ENCODE results near the gene TMEM271. TPM values are rescaled to one million over a fixed set of nuclear protein-coding genes. Genes with fewer than 3 reads are reported as not detected.

TMEM271 gene
- total RNA-seq, 1 experiment from 2014 or later = not detected

DNA sequence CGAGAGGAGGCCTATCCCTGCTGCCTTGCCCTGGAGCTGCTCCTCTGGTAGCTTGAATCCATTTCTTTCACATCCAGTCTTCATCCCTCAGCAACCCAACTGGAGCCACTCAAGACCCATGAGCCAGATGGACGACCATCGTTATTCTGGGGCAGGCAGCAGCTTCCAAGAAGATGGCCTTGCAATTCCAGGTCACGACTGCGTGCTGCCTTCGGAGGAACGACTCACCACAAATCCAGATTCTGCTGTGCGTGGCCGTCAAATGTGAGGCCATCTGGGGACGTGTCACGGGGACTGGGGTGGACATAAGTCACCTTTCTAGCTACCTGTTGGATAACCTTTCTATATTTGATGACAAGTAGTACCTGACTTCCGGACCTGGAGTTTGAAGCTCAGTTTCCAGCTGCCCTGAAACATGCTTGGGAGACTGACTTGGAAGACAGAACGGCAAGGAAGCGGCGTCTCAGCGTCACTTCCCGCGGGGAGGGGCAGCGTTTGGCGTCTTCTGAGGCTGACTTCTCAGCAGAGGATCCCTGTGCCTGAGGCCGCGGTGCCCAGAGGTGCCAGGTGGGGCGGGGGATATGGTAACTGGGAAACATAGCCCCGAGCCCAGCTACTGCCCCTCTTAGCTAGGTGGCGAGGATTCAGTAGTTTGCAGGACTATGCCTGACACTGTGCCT is 11.7 kb upstream of the TMEM271 start:
- no peaks in the 10 kb centered on the region; the same call in 1 of the 2 replicates for H3K27me3 ChIP-seq (replicated peaks; ENCODE audit: control insufficient read depth, insufficient read depth, low read length)
- no peaks in the 10 kb centered on the region for H3K4me1 ChIP-seq
- Mint-ChIP-seq H3K9me3 (ENCODE audit: unreplicated experiment) (no peaks in the 10 kb centered on the region), H3K4me1 (ENCODE audit: low read depth, unreplicated experiment) (no peaks in the 10 kb centered on the region), H3K36me3 (ENCODE audit: insufficient read depth, unreplicated experiment) (no peaks in the 10 kb centered on the region), H3K27ac (ENCODE audit: unreplicated experiment) (no peak overlapping the region), H3K27me3 (ENCODE audit: insufficient read depth, unreplicated experiment) (no peaks in the 10 kb centered on the region), H3K4me3 (ENCODE audit: unreplicated experiment) (no peak overlapping the region)
- no peak overlapping the region for H3K4me3 ChIP-seq (ENCODE audit: low read depth, low read length)
- DNase-seq = no peak
- ChIA-PET POLR2A (no interaction called here), CTCF (no interaction called here)
- H3K36me3 ChIP-seq (ENCODE audit: control insufficient read depth, insufficient read depth, low read length) = no peaks in the 10 kb centered on the region
- no TSS peak for BruUV-seq (replicated peaks)
- peaks cover 5% of the 10 kb centered on the region; the same call in 1 of the 2 replicates for H3K9me3 ChIP-seq
- TF ChIP-seq CTCF (IDR thresholded peaks at IDR 0.05; ENCODE audit: insufficient read depth in 1 of 2, low read depth in 1 of 2, low read length in 1 of 2, severe bottlenecking in 1 of 2, unreplicated experiment in 1 of 2) = no peak
- intact Hi-C loops (cut with micrococcal nuclease; ENCODE audit: unreplicated experiment) = no loop called here

- intact Hi-C loops (cut with micrococcal nuclease; ENCODE audit: unreplicated experiment) = no loop called here
- Mint-ChIP-seq H3K4me1 (ENCODE audit: low read depth, unreplicated experiment) (no peaks in the 10 kb centered on the region), H3K4me3 (ENCODE audit: unreplicated experiment) (no peak overlapping the region), H3K9me3 (ENCODE audit: unreplicated experiment) (no peaks in the 10 kb centered on the region), H3K27me3 (ENCODE audit: insufficient read depth, unreplicated experiment) (no peaks in the 10 kb centered on the region), H3K27ac (ENCODE audit: unreplicated experiment) (no peak overlapping the region), H3K36me3 (ENCODE audit: insufficient read depth, unreplicated experiment) (no peaks in the 10 kb centered on the region)
- CTCF ChIA-PET = no interaction called here
- BruUV-seq (replicated peaks) = no TSS peak
- DNase-seq = no peak
- POLR2A ChIA-PET = no interaction called here
- H3K36me3 ChIP-seq (ENCODE audit: control insufficient read depth, insufficient read depth, low read length) = no peaks in the 10 kb centered on the region
- no peaks in the 10 kb centered on the region for H3K4me1 ChIP-seq
- no peak for TF ChIP-seq CTCF (IDR thresholded peaks at IDR 0.05; ENCODE audit: insufficient read depth in 1 of 2, low read depth in 1 of 2, low read length in 1 of 2, severe bottlenecking in 1 of 2, unreplicated experiment in 1 of 2)
- H3K4me3 ChIP-seq (ENCODE audit: low read depth, low read length) = no peak overlapping the region
- H3K9me3 ChIP-seq = peaks cover 5% of the 10 kb centered on the region; the same call in 1 of the 2 replicates
- no peaks in the 10 kb centered on the region; the same call in 1 of the 2 replicates for H3K27me3 ChIP-seq (replicated peaks; ENCODE audit: control insufficient read depth, insufficient read depth, low read length)
Observed at GRCh38 chr4:583820-584219, 7.7 kb upstream of the TMEM271 start.

GRCh38 chr4:581753-582361 is 5.8 kb upstream of the TMEM271 start:
- H3K9me3 Mint-ChIP-seq (ENCODE audit: unreplicated experiment) = no peaks in the 10 kb centered on the region
- Histone ChIP-seq H3K27me3 (replicated peaks; ENCODE audit: control insufficient read depth, insufficient read depth, low read length) (no peaks in the 10 kb centered on the region; the same call in 1 of the 2 replicates), H3K4me3 (ENCODE audit: low read depth, low read length) (no peak overlapping the region), H3K9me3 (peaks cover 5% of the 10 kb centered on the region; the same call in 1 of the 2 replicates), H3K4me1 (no peaks in the 10 kb centered on the region), H3K36me3 (ENCODE audit: control insufficient read depth, insufficient read depth, low read length) (no peaks in the 10 kb centered on the region)
- H3K4me3 Mint-ChIP-seq (ENCODE audit: unreplicated experiment) = no peak overlapping the region
- no peak for TF ChIP-seq CTCF (IDR thresholded peaks at IDR 0.05; ENCODE audit: insufficient read depth in 1 of 2, low read depth in 1 of 2, low read length in 1 of 2, severe bottlenecking in 1 of 2, unreplicated experiment in 1 of 2)
- no peaks in the 10 kb centered on the region for H3K27me3 Mint-ChIP-seq (ENCODE audit: insufficient read depth, unreplicated experiment)
- no peaks in the 10 kb centered on the region for H3K36me3 Mint-ChIP-seq (ENCODE audit: insufficient read depth, unreplicated experiment)
- H3K4me1 Mint-ChIP-seq (ENCODE audit: low read depth, unreplicated experiment) = no peaks in the 10 kb centered on the region
- H3K27ac Mint-ChIP-seq (ENCODE audit: unreplicated experiment) = no peak overlapping the region
- ChIA-PET POLR2A (no interaction called here), CTCF (no interaction called here)
- DNase-seq = no peak
- intact Hi-C loops (cut with micrococcal nuclease; ENCODE audit: unreplicated experiment) = no loop called here
- BruUV-seq (replicated peaks) = no TSS peak
